GM12873 (cell line): ENCODE data around the gene PPM1M.

Experiments used
- CTCF ChIP-seq: IDR thresholded peaks from 2 replicates; pipeline ENCODE4 v1.5.1; 2012; ENCODE audit warnings: low read depth, mild to moderate bottlenecking, moderate library complexity, low read length, control low read depth; ENCODE audit not compliant: insufficient read depth; ENCODE audit errors: missing control alignments

Gene PPM1M

GRCh38 chr3:52277972-52278509, 32.5 kb downstream of the PPM1M start:
- TF ChIP-seq CTCF: peak; percentile 47

GRCh38 chr3:52278510-52279069, 33.0 kb downstream of the PPM1M start, which contains the start of gene WDR82:
Gene WDR82 (minus strand): TSS chr3:52278649. CDS start chr3:52278361, 288 bp downstream.
- peak; percentile 59 for TF ChIP-seq CTCF

DNA sequence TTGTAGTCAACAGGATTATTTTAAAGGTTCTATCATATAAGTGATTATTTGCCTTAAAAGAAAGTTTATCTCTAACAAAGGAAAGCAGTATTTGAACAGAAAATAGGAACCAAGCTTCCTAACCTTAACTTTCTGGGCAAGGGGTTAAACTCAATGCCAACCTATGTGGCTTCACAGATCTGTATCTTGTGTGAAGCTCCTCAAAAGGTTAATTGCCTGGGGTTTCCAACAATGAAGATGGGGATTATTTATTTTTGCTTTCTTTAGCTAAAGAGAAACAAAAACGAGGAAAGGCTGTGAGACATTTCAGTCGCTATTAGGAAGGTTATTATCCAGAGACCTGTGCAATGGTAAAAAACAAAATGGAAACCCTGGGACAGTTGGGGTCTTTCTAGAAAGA, 34.0 kb downstream of the PPM1M start:
- TF ChIP-seq CTCF: no peak

- TF ChIP-seq CTCF: no peak
Measured at GRCh38 chr3:52280050-52280461, 34.5 kb downstream of the PPM1M start.

- no peak for TF ChIP-seq CTCF
Measured at GRCh38 chr3:52281981-52282801, 36.6 kb downstream of the PPM1M start.

DNA sequence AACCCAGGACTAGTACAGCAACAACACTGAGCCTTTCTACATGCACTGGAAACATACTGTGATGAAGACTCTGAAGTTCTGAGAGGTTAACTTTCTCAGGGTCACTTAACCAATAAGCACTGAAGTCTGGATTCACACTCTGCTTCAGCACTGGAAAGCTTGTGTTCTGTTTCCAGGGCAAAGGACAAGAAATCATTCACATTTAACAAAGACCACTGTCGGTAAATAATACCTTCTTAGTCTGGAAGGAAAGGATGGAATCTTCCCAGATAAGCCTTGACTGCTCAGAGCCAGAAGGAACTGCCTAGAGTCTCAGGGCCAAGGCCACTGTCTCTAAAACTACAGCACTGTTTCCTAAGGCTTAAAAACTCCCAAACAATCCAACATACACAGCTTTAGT, 37.7 kb downstream of the PPM1M start:
- no peak for TF ChIP-seq CTCF

DNA sequence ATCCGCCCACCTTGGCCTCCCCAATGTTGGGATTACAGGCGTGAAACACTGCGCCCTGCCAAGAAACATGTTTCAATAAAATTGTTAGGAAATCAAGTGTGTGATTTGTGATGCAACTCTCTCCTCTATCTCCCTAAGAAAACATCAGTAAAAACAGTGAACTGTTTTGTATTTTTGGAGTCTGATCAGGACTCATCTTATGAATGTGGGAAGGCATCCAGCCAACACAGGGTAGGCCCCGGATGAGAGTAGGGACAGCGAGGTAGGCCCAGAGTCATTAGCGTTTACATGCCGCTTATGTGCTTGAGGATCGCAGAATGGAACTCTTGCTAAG, 41.2 kb downstream of the PPM1M start:
- TF ChIP-seq CTCF: no peak
